ENCODE data around the gene CITED1.

The CITED1 gene

DNA sequence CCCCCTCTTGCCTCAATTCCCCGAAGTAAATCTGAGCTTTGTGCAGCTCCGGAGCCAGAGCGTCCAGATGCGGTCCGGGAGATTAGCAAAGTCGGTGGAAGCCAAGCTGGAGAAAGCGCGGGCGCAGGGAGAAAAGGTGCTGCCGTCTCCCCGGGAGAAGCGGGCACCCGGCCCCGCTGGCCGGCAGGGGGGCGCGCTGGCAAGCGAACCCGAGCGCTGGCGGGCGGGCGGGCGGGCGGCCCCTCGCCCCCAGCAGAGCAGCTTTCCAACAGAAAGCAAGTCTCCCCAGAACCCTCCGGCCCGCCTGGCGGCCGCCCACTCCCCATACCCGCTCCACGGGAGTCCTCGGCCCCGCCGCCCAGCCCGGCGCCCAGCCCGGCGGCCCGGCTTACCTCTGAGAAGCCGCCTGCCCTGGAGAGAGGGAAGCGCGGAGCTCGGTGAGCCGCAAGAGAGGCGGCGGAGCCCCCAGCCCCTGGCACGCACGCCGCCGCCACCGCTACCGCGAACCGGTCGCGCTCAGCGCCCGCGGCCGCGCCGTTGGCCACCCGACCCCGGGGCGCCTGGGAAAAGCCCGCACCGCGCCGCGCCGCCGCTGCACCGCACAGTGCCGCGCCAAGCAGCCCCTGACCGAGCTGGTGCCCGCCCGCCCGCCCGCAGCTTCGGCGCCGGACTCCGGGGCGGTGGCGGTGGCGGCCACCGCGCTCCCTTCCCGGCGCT, 529 bp upstream of the CITED1 start:
- Histone ChIP-seq H3K27ac (ENCODE audit: low read depth, low read length) (no peak overlapping the region), H3K27me3 (ENCODE audit: low read length) (no peaks in the 10 kb centered on the region), H2AFZ (ENCODE audit: low read depth, low read length, severe bottlenecking) (no peak overlapping the region), H3K9me2 (replicated peaks; ENCODE audit: insufficient read depth, low read length) (no peaks in the 10 kb centered on the region), H3K4me3 (ENCODE audit: insufficient read depth, low read length, poor library complexity, severe bottlenecking) (peak overlapping the region; percentile 42), H4K20me1 (ENCODE audit: low read depth, low read length) (no peaks in the 10 kb centered on the region), H3K9ac (ENCODE audit: low read length) (no peak overlapping the region; the same call in 1 of the 2 replicates), H3K36me3 (ENCODE audit: low read length) (no peaks in the 10 kb centered on the region), H3F3A (ENCODE audit: insufficient read depth) (no peaks in the 10 kb centered on the region), H3K4me2 (ENCODE audit: low read depth, low read length, poor library complexity, severe bottlenecking) (peak overlapping the region; percentile 62), H3K9me3 (ENCODE audit: insufficient read depth, low read length) (no peaks in the 10 kb centered on the region), H3K79me2 (ENCODE audit: insufficient read depth, low read length) (no peaks in the 10 kb centered on the region)
- TF ChIP-seq EZH2phosphoT487 (conservative IDR thresholded peaks at IDR 0.05; ENCODE audit: low read length): no peak
- TF ChIP-seq, protein P1, sequence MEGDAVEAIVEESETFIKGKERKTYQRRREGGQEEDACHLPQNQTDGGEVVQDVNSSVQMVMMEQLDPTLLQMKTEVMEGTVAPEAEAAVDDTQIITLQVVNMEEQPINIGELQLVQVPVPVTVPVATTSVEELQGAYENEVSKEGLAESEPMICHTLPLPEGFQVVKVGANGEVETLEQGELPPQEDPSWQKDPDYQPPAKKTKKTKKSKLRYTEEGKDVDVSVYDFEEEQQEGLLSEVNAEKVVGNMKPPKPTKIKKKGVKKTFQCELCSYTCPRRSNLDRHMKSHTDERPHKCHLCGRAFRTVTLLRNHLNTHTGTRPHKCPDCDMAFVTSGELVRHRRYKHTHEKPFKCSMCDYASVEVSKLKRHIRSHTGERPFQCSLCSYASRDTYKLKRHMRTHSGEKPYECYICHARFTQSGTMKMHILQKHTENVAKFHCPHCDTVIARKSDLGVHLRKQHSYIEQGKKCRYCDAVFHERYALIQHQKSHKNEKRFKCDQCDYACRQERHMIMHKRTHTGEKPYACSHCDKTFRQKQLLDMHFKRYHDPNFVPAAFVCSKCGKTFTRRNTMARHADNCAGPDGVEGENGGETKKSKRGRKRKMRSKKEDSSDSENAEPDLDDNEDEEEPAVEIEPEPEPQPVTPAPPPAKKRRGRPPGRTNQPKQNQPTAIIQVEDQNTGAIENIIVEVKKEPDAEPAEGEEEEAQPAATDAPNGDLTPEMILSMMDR (IDR thresholded peaks at IDR 0.05; ENCODE audit: insufficient read depth, low read length, poor library complexity, severe bottlenecking): no peak

DNA sequence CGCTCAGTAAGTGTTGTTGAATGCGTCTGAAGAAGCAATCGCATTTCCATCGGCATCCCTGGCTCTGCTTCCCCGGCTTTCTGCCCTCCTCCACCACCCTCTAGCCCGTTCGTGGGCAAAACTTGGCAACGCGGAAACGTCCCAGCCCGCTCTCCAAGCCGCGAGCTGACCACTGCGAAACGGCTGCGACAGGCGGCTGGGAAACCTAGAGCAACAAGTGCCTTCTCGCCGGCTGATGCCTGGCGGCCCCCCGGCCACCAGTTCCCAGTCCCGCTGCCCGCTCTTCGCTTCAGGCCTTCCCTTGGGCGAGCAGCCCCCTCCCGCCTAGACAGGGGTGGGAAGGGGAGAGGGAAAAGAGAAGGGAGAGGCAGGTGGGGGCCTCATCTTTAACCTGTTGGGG, 837 bp downstream of the CITED1 start:
- Histone ChIP-seq H3K27ac (ENCODE audit: low read depth, low read length) (no peak overlapping the region), H3K79me2 (ENCODE audit: insufficient read depth, low read length) (no peaks in the 10 kb centered on the region), H3K4me3 (ENCODE audit: insufficient read depth, low read length, poor library complexity, severe bottlenecking) (no peak overlapping the region), H3K9me2 (replicated peaks; ENCODE audit: insufficient read depth, low read length) (no peaks in the 10 kb centered on the region), H2AFZ (ENCODE audit: low read depth, low read length, severe bottlenecking) (no peak overlapping the region), H3K36me3 (ENCODE audit: low read length) (no peaks in the 10 kb centered on the region), H3K9ac (ENCODE audit: low read length) (no peak overlapping the region), H4K20me1 (ENCODE audit: low read depth, low read length) (no peaks in the 10 kb centered on the region), H3K27me3 (ENCODE audit: low read length) (no peaks in the 10 kb centered on the region), H3K9me3 (ENCODE audit: insufficient read depth, low read length) (no peaks in the 10 kb centered on the region), H3K4me2 (ENCODE audit: low read depth, low read length, poor library complexity, severe bottlenecking) (no peak overlapping the region), H3F3A (ENCODE audit: insufficient read depth) (no peaks in the 10 kb centered on the region)
- TF ChIP-seq, protein P1 (IDR thresholded peaks at IDR 0.05; ENCODE audit: insufficient read depth, low read length, poor library complexity, severe bottlenecking): no peak
- TF ChIP-seq EZH2phosphoT487 (conservative IDR thresholded peaks at IDR 0.05; ENCODE audit: low read length): no peak

DNA sequence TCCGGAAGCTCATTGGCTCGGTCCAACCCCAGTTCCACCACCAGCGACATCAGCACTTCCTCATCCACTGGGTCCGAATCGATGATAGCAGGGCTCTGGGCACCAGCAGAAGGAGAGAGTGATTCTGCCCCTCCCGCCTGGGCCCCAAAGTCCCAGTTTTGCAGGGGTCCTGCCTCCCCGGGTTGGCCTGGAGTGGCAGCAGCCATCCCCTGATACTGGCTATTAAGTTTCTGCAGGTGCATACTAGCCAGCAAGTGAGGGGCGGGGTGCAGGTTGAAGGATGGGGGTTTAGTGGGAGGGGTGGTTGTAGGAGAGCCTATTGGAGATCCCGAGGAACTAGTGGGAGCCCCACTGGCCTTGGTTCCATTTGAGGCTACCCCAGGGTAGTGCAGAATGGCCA, 3.9 kb downstream of the CITED1 start:
- Histone ChIP-seq H4K20me1 (ENCODE audit: low read depth, low read length) (no peaks in the 10 kb centered on the region), H3K79me2 (ENCODE audit: insufficient read depth, low read length) (no peaks in the 10 kb centered on the region), H3K4me2 (ENCODE audit: low read depth, low read length, poor library complexity, severe bottlenecking) (no peak overlapping the region), H2AFZ (ENCODE audit: low read depth, low read length, severe bottlenecking) (no peak overlapping the region), H3K27ac (ENCODE audit: low read depth, low read length) (no peak overlapping the region), H3K36me3 (ENCODE audit: low read length) (no peaks in the 10 kb centered on the region), H3K9ac (ENCODE audit: low read length) (no peak overlapping the region), H3K27me3 (ENCODE audit: low read length) (no peaks in the 10 kb centered on the region), H3K9me2 (replicated peaks; ENCODE audit: insufficient read depth, low read length) (no peaks in the 10 kb centered on the region), H3F3A (ENCODE audit: insufficient read depth) (no peaks in the 10 kb centered on the region), H3K4me3 (ENCODE audit: insufficient read depth, low read length, poor library complexity, severe bottlenecking) (no peak overlapping the region), H3K9me3 (ENCODE audit: insufficient read depth, low read length) (no peaks in the 10 kb centered on the region)
- no peak for TF ChIP-seq EZH2phosphoT487 (conservative IDR thresholded peaks at IDR 0.05; ENCODE audit: low read length)
- TF ChIP-seq, protein P1 (IDR thresholded peaks at IDR 0.05; ENCODE audit: insufficient read depth, low read length, poor library complexity, severe bottlenecking): no peak
